GM23338 (cell line): Measurements from ENCODE around the gene PPP2R1B. TPM values are rescaled to one million over a fixed set of nuclear protein-coding genes. Genes with fewer than 3 reads are reported as not detected.

ENCODE experiments used
- ATAC-seq: fragments of 200-7000 bp; cut with Tn5 transposase; 3 replicates; pipeline ENCODE4 v1.9.1; 2020
- DNase-seq: peaks from one replicate; pipeline ENCODE4 v3.0.0-alpha.2; 2015; ENCODE audit warnings: low spot score
- H2AFZ ChIP-seq: fragments of 200-600 bp; sonication (generic); 2 replicates; pipeline ENCODE4 v1.8.0; 2016; ENCODE audit warnings: antibody characterized with exemption, mild to moderate bottlenecking, moderate library complexity
- H3F3A ChIP-seq: fragments of 200-600 bp; sonication (generic); replicated peaks from 2 replicates; pipeline ENCODE4 v1.8.0; 2017; ENCODE audit warnings: antibody characterized with exemption, mixed run types, low read depth
- H3K27ac ChIP-seq: fragments of 200-600 bp; sonication (generic); 2 replicates; pipeline ENCODE4 v1.6.1; 2016; ENCODE audit warnings: low read depth
- H3K27me3 ChIP-seq: fragments of 200-600 bp; sonication (generic); 2 replicates; pipeline ENCODE4 v1.8.0; 2016; ENCODE audit warnings: mild to moderate bottlenecking, mixed run types, moderate library complexity; ENCODE audit not compliant: insufficient read depth
- H3K36me3 ChIP-seq: fragments of 200-600 bp; sonication (generic); 2 replicates; pipeline ENCODE4 v1.8.0; 2016; ENCODE audit warnings: mild to moderate bottlenecking; ENCODE audit not compliant: insufficient read depth
- H3K4me1 ChIP-seq: fragments of 200-600 bp; sonication (generic); 2 replicates; pipeline ENCODE4 v1.8.0; 2016; ENCODE audit warnings: mild to moderate bottlenecking, moderate library complexity; ENCODE audit not compliant: insufficient read depth
- H3K4me2 ChIP-seq: fragments of 200-600 bp; sonication (generic); 2 replicates; pipeline ENCODE4 v1.7.1; 2017; ENCODE audit warnings: mixed run types
- H3K4me3 ChIP-seq: fragments of 200-600 bp; sonication (generic); 2 replicates; pipeline ENCODE4 v1.6.1; 2016; ENCODE audit warnings: mixed run types
- H3K79me2 ChIP-seq: fragments of 200-600 bp; sonication (generic); replicated peaks from 2 replicates; pipeline ENCODE4 v1.8.0; 2017; ENCODE audit warnings: mild to moderate bottlenecking; ENCODE audit not compliant: insufficient read depth
- H3K9me2 ChIP-seq: fragments of 200-600 bp; sonication (generic); 2 replicates; pipeline ENCODE4 v1.8.0; 2017; ENCODE audit not compliant: insufficient read depth
- H4K20me1 ChIP-seq: fragments of 200-600 bp; sonication (generic); replicated peaks from 2 replicates; pipeline ENCODE4 v1.8.0; 2017; ENCODE audit warnings: mild to moderate bottlenecking; ENCODE audit not compliant: insufficient read depth
- H3K27ac Mint-ChIP-seq: 2 replicates; pipeline ENCODE4 v1.8.0; 2020; ENCODE audit warnings: inconsistent platforms, mild to moderate bottlenecking, moderate library complexity, mixed read lengths
- H3K27me3 Mint-ChIP-seq: 3 replicates; pipeline ENCODE4 v1.8.0; 2022; ENCODE audit warnings: low read depth, mild to moderate bottlenecking, moderate library complexity, mixed read lengths, inconsistent platforms; ENCODE audit not compliant: insufficient read depth, poor library complexity
- H3K36me3 Mint-ChIP-seq: 3 replicates; pipeline ENCODE4 v1.8.0; 2021; ENCODE audit warnings: low read depth, mild to moderate bottlenecking, inconsistent platforms, moderate library complexity, mixed read lengths
- H3K4me1 Mint-ChIP-seq: 3 replicates; pipeline ENCODE4 v1.8.0; 2020; ENCODE audit warnings: mild to moderate bottlenecking, inconsistent platforms, mixed read lengths
- H3K4me3 Mint-ChIP-seq: 3 replicates; pipeline ENCODE4 v1.8.0; 2021; ENCODE audit warnings: moderate library complexity, mild to moderate bottlenecking, inconsistent platforms, mixed read lengths
- H3K9me3 Mint-ChIP-seq: 3 replicates; pipeline ENCODE4 v1.8.0; 2020; ENCODE audit warnings: moderate library complexity, mild to moderate bottlenecking, inconsistent platforms, mixed read lengths
- CREB1 ChIP-seq: fragments of 250-450 bp; sonication (Bioruptor Pico); IDR thresholded peaks from 2 replicates; pipeline ENCODE4 v1.5.0; 2020; ENCODE audit warnings: low read depth, mild to moderate bottlenecking, moderate library complexity
- ETS1 ChIP-seq: IDR thresholded peaks from 2 replicates; pipeline ENCODE4 v1.6.1; 2016; ENCODE audit warnings: antibody characterized with exemption
- EZH2 ChIP-seq: fragments of 200-600 bp; sonication (generic); IDR thresholded peaks from one replicate; pipeline ENCODE4 v1.8.0; 2017; ENCODE audit warnings: antibody characterized with exemption, mild to moderate bottlenecking, low read depth; ENCODE audit not compliant: unreplicated experiment
- EZH2phosphoT487 ChIP-seq: fragments of 200-600 bp; sonication (generic); IDR thresholded peaks from one replicate; pipeline ENCODE4 v1.8.1; 2018; ENCODE audit warnings: antibody characterized with exemption; ENCODE audit not compliant: unreplicated experiment
- JUNB ChIP-seq: IDR thresholded peaks from one replicate; pipeline ENCODE4 v1.6.1; 2016; ENCODE audit warnings: antibody characterized with exemption; ENCODE audit not compliant: unreplicated experiment
- NANOG ChIP-seq: IDR thresholded peaks from 2 replicates; pipeline ENCODE4 v1.6.1; 2016; ENCODE audit warnings: antibody characterized with exemption, borderline replicate concordance
- POLR2AphosphoS5 ChIP-seq: IDR thresholded peaks from 2 replicates; pipeline ENCODE4 v1.6.1; 2016; ENCODE audit warnings: antibody characterized with exemption, low read depth
- REST ChIP-seq: IDR thresholded peaks from one replicate; pipeline ENCODE4 v1.6.1; 2018; ENCODE audit warnings: antibody characterized with exemption; ENCODE audit not compliant: unreplicated experiment
- STAT1 ChIP-seq: IDR thresholded peaks from one replicate; pipeline ENCODE4 v1.6.1; 2016; ENCODE audit warnings: antibody characterized with exemption; ENCODE audit not compliant: unreplicated experiment
- ZNF114 ChIP-seq: fragments of 250-450 bp; sonication (Bioruptor Pico); IDR thresholded peaks from 2 replicates; pipeline ENCODE4 v1.5.0; 2020; ENCODE audit warnings: mild to moderate bottlenecking, moderate library complexity
- ZNF462 ChIP-seq: fragments of 250-450 bp; sonication (Bioruptor Pico); IDR thresholded peaks from 2 replicates; pipeline ENCODE4 v1.5.0; 2020; ENCODE audit warnings: mild to moderate bottlenecking, moderate library complexity
- polyA plus RNA-seq: library from polyadenylated mRNA; unstranded; fragments of >200 nt; fragmentation: Nextera tagmentation; extraction: Ambion mirVana; gene quantifications from 2 replicates; pipeline ENCODE4 v1.2.1, GENCODE V29; 2016
- total RNA-seq: library from RNA; depleted of rRNA; stranded (reverse); fragments of >200 nt; shearing (Covaris generic); gene quantifications from 2 replicates; pipeline ENCODE4 v1.2.3, GENCODE V29; 2014

PPP2R1B gene
- total and polyA plus RNA-seq, 2 experiments from 2014 or later, result 18.5 to 82.0 TPM

GRCh38 chr11:111759376-111759775 is 6.8 kb downstream of the PPP2R1B start (continued):
- no peak for TF ChIP-seq ZNF462 (CRISPR knock-in tag)
- TF ChIP-seq EZH2, result no peak
- TF ChIP-seq EZH2phosphoT487, result no peak
- TF ChIP-seq CREB1 (CRISPR knock-in tag), result no peak

- H3K9me3 Mint-ChIP-seq, result no peaks in the 10 kb centered on the region
- no peak for ATAC-seq
- Histone ChIP-seq H3K79me2 (no peaks in the 10 kb centered on the region), H3K36me3 (peaks cover 76% of the 10 kb centered on the region), H3K27ac (no peak overlapping the region), H3K27me3 (no peaks in the 10 kb centered on the region), H3K9me2 (no peaks in the 10 kb centered on the region), H3K4me1 (no peaks in the 10 kb centered on the region), H3K4me3 (no peak overlapping the region), H2AFZ (no peak overlapping the region), H4K20me1 (peaks cover 16% of the 10 kb centered on the region; the same call in 1 of the 2 replicates), H3F3A (0 out of 2 replicates have a peak, but pooled peaks cover 3% of the 10 kb centered on the region), H3K4me2 (no peak overlapping the region)
- H3K4me1 Mint-ChIP-seq, result no peaks in the 10 kb centered on the region
- no peak overlapping the region for H3K4me3 Mint-ChIP-seq
- no peak overlapping the region for H3K27ac Mint-ChIP-seq
- no peaks in the 10 kb centered on the region for H3K27me3 Mint-ChIP-seq
- peaks cover 87% of the 10 kb centered on the region for H3K36me3 Mint-ChIP-seq
- no peak for DNase-seq
- TF ChIP-seq EZH2phosphoT487 (no peak), STAT1 (no peak), POLR2AphosphoS5 (no peak), REST (no peak), EZH2 (no peak), JUNB (no peak), NANOG (no peak), ETS1 (no peak), CREB1 (CRISPR knock-in tag) (no peak), ZNF114 (no peak)
Measured at GRCh38 chr11:111756097-111756496, 10.1 kb downstream of the PPP2R1B start.
